ENCODE data around the gene MSL3.

GRCh38 chrX:11728556-11728955 lies 29.5 kb upstream of the MSL3 start:
- TF ChIP-seq CTCF (IDR thresholded peaks at IDR 0.05) (no peak), POLR2A (IDR thresholded peaks at IDR 0.05) (no peak)
